Measurements from ENCODE around the gene DCAF4.
"Not testable (repeated sequence)": the region's sequence is repeated elsewhere in the genome, so short reads cannot be mapped to it uniquely, and the experiment has no call there.

DCAF4 gene

DNA sequence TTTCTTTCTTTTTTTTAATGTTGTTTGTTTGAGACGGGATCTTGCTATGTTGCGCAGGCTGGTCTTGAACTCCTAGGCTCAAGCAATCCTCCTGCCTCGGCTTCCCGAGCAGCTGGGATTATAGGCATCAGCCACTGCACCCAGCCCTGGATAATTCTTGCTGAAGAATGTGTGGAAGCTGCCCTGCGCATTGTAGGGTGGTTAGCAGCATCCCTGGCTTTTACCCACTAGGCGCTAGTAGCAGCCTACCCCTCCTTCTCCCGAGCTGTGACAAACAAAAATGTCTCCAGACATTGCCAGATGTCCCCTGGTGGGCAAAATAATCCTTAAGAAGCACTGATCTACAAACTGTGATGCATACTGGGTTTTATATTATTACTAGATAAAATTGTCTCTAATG is 6.6 kb downstream of the DCAF4 start:
- DNase-seq (ENCODE audit: low read depth): no peak

- DNase-seq (ENCODE audit: low read depth): no peak
Measured at GRCh38 chr14:72939630-72940029, 13.4 kb downstream of the DCAF4 start.

- no peak for DNase-seq (ENCODE audit: low read depth)
Measured at GRCh38 chr14:72941286-72941985, 15.2 kb downstream of the DCAF4 start.

- no peak for DNase-seq (ENCODE audit: low read depth)
Measured at GRCh38 chr14:72942934-72943333, 16.7 kb downstream of the DCAF4 start.

DNA sequence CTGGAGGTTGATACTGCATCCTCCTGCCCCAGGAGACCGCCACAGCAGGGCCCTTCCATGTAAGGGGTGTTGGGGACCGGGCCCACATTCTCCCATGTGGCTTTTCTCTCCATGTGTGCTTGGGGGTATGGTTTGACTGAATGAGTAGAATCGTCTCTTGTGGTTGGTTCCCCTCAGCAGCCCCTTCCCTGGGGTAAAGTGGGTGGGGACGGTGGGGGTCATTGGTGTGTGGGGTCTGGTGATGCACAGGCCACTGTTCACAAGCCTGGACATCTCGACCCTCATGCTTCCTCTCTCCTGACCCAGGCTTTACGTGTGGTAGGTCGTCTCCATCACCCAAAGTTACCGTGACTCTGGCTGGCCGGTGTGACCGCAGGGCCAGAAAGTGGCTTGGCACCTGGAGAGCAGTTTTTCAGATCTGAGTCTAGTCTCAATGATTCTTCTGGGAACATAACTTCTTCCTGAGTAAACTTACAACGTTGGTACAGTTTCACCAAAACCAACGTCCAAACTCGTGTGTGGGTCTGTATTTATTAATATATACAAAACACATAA is 17.7 kb downstream of the DCAF4 start:
- DNase-seq (ENCODE audit: low read depth): no peak

GRCh38 chr14:72945356-72946027 is 19.2 kb downstream of the DCAF4 start:
- no peak for DNase-seq (ENCODE audit: low read depth)

DNA sequence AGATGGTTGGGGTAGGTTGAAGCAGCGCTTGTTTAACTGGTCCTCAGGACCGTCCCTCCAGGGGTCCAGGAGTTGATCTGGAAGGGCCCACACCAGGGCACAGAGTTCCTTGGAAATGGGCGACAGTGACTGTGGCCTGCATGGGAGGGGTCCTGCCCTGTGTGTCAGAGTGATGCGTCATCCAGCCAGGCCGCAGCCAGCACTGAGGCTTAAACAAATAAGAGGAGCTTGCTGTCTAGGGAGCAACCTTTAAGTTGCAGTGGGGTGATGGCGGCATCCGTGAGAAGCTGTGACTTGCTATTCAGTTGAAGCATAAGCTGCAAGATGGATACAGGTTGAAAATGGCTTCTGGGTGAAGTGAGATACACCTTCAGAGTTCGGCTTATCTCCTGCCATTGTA is 20.2 kb downstream of the DCAF4 start:
- no peak for DNase-seq (ENCODE audit: low read depth)

- no peak for DNase-seq (ENCODE audit: low read depth)
Measured at GRCh38 chr14:72947366-72948160, 21.3 kb downstream of the DCAF4 start.

DNA sequence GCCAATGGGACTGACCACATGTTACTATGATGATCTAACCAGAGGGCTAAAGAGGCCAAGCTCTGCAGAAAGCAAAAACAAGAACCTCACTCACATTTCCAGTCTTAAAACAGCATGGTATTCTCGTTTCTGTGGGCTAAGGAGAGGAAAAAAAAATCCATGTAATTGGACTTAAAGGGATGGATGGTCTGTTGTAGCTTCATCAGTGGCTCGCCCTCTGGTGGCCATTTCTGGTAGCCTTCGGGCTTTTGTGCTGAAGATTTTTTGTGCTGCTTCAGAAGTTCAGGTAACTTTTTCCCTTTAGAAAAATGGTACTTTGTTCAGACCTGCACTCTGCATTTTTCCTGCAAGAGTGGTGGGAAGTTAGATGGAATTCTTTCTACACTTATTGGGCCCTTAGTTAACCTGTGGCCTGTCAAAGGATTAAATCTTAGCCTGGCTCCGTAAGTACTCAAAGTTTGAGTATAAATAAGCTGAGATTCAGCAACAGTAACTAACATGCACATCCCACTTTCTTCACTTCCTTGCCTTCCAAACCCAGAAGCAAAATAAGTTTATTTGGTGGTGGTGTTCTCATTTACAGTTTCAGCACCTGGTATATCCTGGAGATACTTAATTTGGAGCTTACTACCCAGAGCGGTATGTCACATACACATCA is 22.3 kb downstream of the DCAF4 start:
- peak; percentile 49 for DNase-seq (ENCODE audit: low read depth)

- no peak for DNase-seq (ENCODE audit: low read depth)
Measured at GRCh38 chr14:72952171-72952570, 25.9 kb downstream of the DCAF4 start.

- DNase-seq (ENCODE audit: low read depth): not testable (repeated sequence)
Measured at GRCh38 chr14:72956741-72957140, 30.5 kb downstream of the DCAF4 start.

DNA sequence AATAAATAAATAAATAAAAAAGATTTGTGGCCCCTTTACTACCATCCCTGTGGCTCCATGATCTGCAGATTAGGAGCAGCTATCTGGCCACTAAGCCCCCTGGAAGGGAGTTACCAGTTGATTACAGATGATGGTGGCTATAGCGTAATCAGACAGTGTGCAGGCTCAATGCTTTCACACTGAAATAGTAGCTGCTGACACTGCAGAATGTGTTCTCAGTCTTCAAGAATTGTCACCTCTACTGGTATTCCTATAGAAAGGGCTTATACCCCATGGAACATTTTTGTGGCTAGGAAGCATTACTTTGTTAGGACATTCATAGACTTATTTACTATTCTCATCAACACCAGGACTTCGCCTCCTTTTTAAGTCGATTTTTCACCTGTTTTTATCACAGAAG is 30.9 kb downstream of the DCAF4 start:
- DNase-seq (ENCODE audit: low read depth): no peak

- no peak for DNase-seq (ENCODE audit: low read depth)
Measured at GRCh38 chr14:72958548-72958947, 32.3 kb downstream of the DCAF4 start.

DNA sequence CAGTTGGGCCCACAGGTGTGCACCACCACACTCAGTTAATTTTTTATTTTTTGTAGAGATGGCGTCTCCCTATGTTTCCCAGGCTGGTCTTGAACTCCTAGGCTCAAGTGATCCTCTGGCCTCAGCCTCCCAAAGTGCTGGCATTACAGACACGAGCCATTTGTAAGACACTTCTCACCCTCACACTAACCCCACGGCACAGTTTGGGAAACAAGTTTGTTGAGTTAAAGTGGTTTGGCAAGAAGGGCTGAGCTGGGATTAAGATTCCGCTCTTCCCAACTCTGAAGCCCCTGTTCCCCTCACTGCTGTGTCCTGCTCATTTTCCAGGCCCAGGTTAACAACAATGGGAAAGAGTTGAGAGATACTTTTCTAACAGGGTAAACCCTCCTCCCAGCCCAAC is 34.8 kb downstream of the DCAF4 start:
- not testable (repeated sequence) for DNase-seq (ENCODE audit: low read depth)

- DNase-seq (ENCODE audit: low read depth): no peak
Measured at GRCh38 chr14:72961579-72962335, 35.5 kb downstream of the DCAF4 start.

DNA sequence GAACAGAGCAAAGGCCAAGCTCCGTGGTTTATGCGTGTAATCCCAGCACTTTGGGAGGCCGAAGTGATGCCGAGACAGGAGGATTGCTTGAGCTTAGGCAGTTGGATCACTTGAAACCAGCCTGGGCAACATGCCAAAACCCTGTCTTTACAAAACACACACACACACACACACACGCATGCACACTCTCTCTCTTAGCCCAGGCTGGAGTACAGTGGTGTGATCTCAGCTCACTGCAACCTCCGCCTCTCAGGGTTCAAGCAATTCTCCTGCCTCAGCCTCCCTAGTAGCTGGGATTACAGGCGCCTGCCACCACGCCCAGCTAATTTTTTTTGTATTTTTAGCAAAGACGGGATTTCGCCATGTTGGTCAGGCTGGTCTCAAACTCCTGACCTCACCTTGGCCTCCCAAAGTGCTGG is 36.1 kb downstream of the DCAF4 start:
- not testable (repeated sequence) for DNase-seq (ENCODE audit: low read depth)

DNA sequence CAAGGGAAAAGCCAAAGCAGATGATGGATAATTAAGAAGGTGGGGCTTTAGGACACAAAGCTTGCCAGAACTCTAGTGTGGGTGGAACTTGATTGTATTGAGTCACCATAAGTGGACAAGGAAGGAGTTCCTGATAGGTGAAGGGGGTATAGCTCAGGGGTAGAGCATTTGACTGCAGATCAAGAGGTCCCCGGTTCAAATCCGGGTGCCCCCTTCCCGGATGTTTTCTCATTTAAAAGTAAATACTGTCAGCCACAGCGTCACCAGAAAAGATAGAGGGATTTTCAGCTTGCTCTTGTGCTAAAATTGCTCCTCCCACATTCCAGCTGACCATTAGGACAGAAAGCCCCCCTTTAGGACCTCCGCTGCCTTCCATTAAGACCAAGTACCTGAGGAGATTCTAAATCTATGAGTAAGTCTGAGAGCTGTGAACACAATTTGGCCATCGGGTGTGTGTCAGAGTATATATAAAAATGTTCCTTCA is 36.6 kb downstream of the DCAF4 start:
- no peak for DNase-seq (ENCODE audit: low read depth)

GRCh38 chr14:72965249-72965648 is 39.0 kb downstream of the DCAF4 start:
- no peak for DNase-seq (ENCODE audit: low read depth)

DNA sequence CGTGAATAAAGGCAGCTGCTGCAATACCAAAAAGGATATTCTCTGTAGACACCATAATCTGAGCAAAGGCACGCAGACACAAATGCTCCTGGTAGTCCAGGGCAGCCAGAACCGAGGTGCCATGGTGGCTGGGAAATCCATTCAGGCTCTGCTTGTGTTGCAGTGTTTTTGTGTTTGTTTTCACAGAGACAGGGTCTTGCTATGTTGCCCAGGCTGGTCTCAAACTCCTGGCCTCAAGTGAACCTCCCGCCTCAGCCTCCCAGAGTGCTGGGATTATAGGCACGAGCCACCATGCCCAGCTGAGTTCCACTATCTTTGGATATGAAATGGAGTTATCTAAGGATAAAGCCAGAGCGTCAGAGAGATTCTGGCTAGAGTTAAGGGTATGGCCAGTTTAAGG is 39.8 kb downstream of the DCAF4 start:
- DNase-seq (ENCODE audit: low read depth): no peak

- DNase-seq (ENCODE audit: low read depth): no peak
Measured at GRCh38 chr14:72968316-72968715, 42.1 kb downstream of the DCAF4 start.

GRCh38 chr14:72970058-72970630 is 43.9 kb downstream of the DCAF4 start:
- DNase-seq (ENCODE audit: low read depth): no peak
